Stimulated activated CD8-positive, alpha-beta memory T cell treated with anti-CD3 and anti-CD28 coated beads, Interleukin-12 subunit alpha, Interleukin-12 subunit beta, amount 100 ng/mL, for 24 hours (primary cell): ENCODE measurements around the gene PARP14.

Experiments
- DNase-seq: peaks from one replicate; pipeline ENCODE4 v3.0.0-alpha.2; 2020; ENCODE audit errors: extremely low read depth

The PARP14 gene

GRCh38 chr3:122767540-122768372 lies 87.1 kb downstream of the PARP14 start:
- no peak for DNase-seq

DNA sequence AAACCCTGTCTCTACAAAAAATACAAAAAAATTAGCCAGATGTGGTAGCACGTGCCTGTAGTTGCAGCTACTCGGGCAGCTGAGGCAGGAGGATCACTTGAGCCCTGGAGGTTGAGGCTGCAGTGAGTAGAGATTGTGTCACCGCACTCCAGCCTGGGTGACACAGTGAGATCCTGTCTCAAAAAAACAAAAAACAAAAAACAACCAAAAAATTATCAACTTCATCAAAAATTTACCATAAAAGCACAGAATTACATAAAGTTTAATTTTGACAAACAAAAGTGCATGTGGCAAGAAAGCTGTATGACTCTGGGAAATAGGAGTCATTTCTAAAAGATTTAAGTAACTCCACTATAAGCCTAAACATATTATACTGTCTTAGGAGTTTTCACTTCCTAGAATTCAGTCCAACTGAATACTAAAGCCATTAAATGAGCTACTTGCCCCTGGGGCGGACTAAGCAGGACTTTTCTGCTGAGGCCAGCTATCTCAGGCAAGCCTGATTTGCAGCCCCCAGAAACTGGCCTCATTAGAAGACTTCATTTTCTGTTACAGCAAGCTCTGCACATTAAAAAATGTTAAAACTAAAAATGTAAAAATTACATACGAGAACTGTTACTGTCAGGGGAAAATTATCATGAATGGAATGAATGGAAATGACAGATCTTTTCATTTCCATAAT lies 90.0 kb downstream of the PARP14 start:
- no peak for DNase-seq

DNA sequence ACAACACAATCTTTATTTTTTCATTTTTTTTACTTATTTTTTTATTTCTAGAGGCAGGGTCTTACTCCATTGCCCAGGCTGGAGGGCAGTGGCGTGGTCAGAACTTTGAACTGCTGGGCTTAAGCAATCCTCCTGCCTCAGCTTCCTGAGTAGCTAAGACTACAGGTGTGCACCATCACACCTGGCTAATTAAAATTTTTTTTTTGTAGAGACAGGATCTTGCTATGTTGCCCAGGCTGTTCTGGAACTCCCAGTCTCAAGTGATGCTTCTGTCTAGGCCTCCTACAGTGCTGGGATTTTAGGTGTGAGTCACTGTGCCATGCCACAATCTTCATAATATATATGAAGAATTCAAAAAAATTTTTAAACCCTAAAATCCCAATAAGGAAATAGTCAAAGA lies 92.2 kb downstream of the PARP14 start:
- no peak for DNase-seq

- no peak for DNase-seq
Measured at GRCh38 chr3:122773944-122774509, 93.4 kb downstream of the PARP14 start.

DNA sequence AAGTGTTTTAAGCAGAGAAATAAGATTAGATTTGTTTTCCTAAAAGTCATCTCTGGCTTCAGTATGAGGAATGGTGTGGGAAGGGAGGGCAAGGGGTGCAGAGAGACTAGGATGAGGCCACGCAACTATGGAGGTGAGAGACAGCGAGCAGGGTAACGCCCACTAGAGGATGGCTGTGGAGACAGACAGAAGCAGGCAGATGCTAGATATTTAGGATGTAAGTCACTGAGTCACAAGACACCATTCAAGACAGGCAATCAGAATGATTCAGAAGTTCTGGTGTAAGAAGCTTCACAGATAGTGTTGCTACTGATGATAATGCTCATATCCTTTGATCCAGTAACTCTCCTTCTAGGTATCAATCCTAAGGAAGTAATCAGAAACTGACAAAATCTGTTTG lies 93.9 kb downstream of the PARP14 start:
- DNase-seq = no peak

DNA sequence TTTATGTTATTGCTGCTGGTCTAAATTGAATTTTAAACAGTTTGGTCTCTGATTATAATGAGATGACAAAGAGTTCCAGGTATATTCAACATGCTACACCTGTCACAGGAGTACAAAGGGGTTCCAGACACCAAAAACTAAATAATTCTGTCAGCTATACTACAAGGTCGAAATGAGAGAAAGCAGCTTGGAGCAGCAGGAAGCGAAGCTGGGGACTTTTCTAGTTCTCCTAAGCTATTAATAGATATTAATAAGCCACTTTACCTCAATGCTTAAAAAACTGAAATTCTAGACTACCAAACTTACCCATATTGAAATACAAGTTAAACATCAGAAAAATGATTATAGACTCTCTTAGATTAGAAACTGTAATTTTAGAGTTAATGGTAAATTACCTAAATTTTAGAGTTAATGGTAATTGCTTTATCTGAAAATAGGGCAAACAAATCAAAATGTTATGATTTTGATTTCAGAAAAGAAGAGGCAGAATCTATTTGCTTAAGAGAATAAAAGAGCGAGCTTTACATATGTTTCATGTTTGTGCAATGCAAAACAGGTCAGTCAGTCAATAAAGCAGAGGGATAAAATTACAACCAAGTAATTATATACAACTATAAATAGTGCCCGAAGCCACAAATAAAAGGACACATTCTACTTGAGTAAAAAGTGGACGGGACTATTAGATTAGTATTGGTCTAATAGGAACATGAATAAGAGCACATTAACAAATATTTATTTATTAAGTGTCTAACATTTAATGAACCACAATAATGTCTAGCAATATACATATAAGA lies 96.2 kb downstream of the PARP14 start:
- no peak for DNase-seq

DNA sequence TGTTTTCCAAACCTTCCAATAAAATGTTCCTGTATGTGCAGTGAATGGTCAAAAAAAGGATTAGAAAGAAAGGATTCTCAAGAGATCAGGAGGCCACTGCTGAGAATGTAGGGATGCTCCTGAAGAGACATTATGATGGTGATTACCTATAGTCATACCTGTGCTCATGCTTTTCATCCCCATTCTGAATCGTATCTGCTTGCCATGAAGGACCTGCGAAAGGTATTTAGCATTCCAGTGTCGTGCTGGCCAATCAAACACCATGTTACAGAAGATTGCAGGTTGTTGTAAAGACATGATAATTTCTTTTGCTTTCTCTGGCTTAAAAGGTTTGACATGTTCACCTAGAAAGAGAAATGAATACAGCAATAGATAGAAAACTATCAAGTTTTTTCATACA lies 96.9 kb downstream of the PARP14 start:
- DNase-seq = no peak
